GM04504 (cell line): ENCODE measurements around the gene PDRG1.

Experiments
- DNase-seq: peaks from one replicate; pipeline ENCODE4 v3.0.0-alpha.2; 2012; ENCODE audit warnings: low read depth

PDRG1 gene

DNA sequence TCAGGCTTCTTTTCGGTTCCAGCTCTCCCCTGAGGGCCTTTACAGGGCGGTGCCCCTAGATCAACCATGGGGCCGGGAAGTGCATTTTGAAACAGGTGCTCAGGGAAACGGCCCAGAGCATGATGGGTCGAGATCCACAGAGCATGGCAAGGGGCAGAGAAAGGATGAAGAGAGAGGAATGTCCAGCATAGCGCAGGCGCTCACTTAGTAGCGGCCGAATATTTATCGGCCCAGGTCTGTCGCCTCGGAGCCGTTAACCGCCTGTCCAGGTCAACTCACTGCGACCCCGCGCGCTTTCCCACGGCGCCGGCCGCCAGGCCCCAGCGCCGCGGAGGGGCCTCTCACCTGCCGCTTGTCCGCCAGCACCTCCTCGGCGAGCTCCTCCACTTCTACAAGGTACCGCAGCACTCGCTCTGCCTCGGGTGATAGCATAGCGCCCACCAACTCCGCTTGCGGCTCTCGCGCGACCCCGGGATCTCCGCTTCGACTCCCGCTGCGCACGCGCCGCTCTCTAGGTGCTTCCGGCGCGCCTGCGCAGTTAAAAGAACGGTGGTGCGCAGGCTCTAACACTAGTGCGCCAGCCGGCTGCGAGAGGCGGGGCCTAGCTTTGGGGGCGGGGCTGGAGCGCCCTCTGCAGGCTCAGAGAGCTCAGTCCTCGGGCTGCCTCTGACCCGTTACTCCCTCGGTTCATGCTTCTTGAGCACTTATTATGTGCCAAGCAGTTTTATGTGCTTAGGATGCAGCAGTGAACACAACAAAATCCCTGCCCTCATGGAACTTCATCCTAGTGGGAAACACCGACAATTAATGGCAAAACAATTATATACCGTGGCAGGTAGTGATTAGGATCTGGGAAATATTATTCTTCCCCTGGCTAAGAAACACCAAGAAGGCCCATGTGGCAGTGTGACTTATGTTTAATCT is at the start of gene PDRG1:
Gene PDRG1, minus strand, starts transcription at position 517 of the 924 bp plus-strand sequence. Its CDS starts 85 bp downstream, at position 432.
- DNase-seq: peak; percentile 92

DNA sequence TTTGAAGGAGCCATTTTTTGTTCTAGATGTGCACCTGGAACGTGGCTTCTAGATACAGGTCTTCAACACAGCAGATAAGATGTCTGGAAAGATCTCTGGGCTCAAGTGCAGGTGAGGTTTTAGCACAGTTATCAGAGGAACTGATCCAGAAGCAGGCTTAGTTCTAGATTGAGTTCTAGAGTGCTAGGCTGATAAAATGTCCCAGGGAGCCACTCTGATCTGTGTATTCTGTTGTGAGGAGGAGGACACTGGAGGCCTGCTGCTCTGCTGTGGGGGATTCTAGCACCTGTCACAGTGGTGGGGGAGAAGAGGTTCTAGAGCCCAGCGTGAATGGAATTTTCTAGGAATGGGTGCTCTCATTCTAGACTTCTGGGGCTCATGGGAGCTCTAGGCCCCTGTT is 46.4 kb upstream of the PDRG1 start:
- DNase-seq: no peak

DNA sequence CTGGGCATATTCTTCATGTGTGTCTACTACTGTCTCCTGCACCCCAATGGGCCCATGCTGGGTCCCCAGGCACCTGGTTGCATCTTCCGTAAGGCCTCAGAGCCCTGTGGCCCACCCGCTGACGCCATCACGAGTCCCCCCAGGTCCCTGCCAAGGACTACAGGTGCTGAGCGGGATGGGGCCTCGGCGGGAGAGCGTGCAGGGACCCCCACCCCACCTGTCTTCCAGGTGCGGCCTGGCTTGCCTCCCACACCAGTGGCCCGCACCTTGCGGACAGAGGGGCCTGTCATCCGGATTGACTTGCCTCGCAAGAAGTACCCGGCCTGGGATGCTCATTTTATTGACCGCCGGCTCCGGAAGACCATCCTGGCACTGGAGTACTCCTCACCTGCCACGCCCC is 45.1 kb upstream of the PDRG1 start:
- DNase-seq: no peak

DNA sequence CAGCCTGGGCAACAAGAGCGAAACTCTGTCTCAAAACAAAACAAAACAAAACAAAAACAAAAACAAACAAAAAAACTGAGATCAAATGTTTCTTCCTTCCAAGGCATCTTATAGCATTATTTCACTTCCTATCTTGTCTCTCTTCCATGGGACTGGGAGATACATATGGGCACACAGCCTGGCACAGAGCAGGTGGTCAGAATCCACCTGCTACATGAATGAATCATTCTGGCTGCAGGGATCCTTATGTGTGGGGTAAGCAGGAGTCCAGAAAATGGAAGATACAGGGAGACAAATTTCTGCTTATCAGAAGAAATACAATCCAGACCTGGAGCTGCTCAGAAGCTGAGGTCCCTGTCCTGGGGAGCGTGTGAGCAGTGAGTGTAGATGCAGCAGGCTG is 40.2 kb upstream of the PDRG1 start:
- no peak for DNase-seq

DNA sequence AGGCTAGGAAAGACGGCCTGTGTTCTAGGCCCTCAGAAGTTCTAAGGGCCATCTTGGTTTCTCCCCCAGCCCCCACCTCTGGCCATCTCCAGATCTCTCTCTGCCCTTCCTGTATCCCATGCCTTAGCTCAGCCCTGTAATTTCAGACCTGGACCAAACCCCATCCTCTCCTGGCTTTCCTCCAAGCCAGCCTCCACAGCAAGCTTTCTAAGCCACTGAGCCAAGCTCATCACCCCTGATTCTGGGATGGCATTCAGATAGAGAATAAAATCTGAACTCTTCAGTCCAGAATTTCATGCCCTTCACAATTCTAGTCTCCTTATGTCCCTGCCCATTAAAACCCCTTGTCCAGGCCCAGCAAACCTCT is 39.5 kb upstream of the PDRG1 start:
- DNase-seq: no peak

DNA sequence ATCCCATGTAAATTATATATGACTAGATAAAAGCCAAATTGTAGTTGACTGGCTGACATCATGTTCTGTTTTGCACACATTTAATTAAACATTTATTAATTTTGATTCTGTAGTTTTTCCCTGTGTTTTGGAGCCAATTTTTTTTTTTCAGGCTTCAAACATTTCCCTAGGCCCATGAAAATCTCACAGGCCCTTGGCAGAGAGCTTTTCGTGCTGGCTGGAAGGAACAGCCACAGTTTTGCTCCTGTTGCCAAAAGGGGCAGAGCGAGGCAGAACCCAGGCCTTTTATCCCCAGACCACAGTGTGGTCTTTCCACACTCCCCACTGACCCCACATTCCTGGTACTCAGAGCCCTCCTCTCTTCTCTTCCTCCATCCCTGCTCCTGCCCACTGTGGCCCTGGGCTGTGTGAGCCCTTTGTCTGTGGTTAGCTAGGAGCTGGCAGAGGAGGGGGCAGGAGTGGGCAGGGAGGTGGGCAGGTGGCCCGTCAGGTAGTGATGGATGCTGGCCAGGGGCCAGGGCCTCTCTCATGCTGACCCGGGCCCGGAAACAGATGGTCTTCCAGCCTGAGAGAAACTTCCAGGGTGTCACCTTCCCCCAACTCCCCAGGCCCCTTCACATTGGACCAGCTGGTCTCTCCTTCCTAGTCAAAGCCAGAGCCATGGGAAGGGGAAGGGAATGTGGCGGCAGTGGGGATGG is 38.9 kb upstream of the PDRG1 start:
- DNase-seq: no peak

DNA sequence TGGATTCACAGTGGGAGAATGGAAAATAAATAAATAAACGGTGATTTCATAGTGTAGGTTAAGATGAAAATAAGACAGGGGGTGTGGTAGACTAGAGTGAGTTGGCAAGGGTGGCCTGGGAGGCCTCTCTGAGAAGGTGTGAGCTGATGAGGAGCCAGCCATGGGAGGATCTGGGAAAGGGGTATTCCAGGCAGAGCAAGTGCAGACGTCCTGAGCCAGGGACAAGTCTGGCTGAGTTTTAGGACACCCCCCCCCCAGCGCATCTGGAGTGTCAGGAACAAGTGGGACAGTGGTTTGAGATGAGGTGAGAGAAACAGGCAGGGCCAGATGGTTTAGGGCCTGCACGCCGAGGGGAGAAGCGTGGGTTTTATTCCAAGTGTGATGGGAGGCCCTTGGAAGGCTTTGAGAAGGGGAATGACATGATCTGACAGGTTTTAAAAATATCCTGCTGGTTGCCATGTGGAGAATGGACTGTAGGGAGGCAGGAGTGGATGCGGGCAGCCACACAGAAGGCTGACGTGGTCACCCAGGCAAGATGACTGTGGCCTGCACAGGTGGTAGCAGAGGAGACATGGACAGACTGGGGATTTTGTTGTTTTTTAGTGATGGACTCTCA is 37.3 kb upstream of the PDRG1 start:
- DNase-seq: no peak

DNA sequence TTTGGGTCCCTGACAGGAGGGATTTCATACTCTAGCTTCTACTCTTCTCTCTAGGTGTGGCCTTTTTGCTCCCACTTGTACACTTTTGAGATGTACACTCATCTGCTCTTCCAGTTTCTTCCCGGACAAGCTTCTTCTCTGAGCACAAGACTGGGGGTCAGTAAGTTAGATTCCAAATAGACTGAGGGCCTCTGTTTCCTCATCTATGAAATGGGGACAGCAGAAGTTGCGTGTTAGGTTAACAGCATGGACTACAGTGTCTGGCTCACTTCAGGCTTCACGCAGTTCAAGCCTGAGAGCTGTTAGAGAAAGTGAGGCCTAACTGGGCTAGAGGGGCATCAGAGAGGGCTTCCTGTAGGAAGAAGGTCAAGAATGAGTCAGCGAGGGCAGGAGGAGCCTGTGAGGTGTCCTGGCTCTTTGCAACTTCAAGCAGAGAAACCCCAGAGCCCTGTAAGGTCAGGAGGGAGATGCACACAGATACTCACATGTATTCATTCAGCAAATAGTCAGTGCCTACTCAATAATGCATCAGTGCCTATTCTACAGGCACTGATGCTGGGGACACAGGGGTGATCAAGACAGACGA is 36.7 kb upstream of the PDRG1 start:
- no peak for DNase-seq

DNA sequence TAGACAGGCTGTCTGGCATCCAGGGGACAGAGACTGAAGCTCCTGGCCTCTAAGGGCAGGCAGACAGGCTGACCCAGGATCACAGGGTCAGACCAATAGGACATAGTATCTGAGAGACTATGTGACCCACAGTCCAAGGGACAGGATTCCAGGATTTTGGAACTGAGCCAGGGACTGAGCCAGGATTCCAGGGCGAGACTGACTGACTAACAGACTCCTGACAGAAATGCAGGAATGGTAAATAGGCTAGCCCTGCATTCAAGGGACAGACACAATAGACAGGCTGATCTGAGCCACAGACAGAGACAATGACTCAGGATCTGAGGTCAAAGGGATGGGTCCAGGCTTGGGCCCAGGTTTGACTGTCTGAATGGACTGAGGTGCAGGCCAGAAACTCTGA is 35.9 kb upstream of the PDRG1 start:
- no peak for DNase-seq

DNA sequence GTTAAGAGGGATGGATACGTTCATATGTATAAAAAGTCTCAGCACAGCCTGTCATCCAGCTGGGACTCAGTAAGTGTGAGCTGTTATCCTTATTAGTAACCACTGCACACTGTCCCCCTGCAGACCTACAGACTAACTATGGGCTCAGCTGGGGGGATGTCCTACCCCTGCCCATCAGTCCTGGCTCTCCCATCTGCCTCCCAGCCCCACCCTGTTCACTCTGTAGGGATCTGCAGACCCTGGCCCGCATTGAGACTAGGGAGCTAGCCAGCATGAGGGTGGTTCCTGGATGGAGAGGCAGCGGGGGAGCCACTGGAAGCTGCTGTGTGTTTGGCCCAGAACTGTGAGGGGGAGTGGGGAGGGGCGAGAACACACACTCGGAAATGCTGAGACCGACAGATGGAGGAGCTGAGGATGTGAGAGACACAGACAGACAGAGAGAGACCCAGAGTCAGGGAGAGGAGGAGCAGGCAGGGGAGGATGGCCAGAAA is 33.2 kb upstream of the PDRG1 start:
- no peak for DNase-seq

DNA sequence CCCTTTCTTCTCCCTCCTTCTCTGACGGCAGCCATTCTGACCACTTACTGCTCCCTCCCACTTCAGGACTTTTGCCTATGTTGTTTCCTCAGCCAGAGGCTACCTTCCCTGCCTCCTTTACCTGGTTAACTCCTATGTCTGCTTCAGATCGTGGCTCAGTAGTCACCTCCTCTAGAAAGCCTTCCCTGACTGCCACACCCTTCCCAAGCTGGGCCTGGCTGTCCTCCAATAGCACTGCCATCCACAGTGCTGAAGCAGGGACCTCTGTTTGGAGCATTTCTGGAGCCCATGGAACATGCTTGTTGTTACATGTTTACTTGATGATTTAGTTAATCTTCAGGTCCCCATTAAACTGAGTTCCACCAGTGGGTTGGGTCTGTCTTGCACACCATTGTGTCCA is 29.9 kb upstream of the PDRG1 start:
- DNase-seq: no peak

DNA sequence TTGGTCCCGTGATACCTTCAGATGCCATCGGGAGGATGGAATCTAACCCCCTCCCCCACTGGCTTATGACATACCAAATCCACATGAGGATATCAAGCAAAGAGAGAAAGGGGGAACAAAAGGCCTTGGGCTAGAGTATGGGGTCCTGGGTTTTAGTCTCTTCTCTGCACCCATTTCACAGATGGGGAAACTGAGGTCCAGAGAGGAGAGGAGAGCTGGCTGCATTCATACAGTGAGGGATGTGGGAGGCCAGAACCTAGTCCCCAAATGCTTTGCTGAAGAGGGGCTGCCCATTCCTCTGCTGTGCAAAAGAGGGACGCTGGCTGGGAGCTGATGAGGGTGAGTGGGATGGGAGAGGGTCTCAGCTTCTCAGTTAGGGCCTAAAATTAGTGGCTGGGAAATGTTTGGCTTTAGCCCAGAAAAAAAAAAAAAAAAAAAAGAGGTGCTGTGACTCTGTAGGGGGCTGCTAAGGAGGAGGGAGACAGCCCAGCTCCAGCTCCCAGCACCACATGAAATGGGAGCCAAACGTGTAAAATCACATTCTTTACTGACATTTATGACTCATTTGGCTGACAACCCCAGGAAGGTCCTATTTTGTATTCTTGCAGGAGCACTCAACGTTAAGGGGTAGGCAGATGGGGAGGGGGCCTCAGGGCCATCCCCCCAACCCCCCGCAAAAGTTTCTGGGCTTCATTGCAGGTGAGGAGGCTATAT is 28.0 kb upstream of the PDRG1 start:
- no peak for DNase-seq

DNA sequence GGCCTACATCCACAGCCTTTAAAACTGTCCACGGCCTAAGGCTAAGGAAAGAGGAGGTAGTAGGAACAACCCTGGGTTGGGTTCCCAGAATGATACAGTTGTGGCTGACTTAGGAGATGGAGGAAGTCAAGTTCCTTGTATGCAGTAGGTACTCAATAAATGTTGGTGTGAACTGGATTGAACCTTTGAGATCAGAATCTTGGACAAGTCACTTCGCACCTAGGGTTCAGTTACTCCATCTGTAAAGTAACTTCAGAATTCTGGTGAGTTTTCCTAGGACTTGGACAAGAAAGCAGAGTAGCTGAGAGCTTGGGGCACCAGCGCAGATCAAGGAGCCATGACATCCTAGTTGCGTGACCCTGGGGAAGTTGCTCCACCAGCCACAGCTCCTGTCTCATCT is 25.2 kb upstream of the PDRG1 start:
- DNase-seq: no peak

DNA sequence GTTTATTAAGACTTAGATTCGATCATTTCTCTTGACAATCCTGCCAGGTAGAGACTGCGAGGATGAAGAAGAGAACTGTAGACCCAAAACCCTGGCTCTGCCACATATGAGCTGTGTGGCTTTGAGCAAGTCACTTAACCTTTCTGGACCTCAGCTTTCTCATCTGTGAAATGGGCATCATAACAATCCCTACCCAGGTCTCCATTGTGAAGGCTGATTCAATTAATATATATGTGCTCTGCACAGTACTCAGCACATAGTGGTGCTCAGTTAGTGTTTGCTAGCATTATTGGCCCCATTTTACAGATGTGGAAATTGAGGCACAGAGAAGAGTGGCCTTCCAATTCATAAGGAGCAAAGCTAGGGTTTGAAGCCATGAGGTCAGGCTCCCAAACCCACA is 24.0 kb upstream of the PDRG1 start:
- no peak for DNase-seq

DNA sequence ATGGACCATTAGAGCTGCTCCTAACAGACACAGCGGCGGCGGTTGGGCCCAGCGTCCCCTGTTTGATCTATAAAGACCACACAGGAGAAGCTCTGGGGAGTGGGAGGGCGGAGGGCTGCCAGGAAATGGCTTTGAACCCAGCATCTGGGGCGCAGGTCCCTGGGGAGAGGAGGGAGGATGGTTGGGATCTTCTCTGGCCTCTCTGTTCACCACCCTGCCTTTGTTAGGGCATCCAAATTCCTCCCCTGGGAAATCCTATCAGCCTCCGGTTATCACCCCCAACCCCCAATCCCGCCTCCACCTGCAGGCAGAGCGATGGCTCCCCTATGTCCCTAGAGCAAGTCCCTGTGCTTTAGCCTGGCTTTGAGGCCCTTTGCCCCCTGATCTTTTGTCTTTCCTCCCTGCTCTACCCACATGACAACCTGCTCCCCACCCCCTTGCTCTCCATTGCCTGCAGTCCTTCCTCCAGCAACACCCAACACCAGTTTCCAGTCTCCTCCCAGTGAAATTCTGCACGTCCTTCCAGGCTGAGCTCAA is 23.2 kb upstream of the PDRG1 start:
- no peak for DNase-seq

DNA sequence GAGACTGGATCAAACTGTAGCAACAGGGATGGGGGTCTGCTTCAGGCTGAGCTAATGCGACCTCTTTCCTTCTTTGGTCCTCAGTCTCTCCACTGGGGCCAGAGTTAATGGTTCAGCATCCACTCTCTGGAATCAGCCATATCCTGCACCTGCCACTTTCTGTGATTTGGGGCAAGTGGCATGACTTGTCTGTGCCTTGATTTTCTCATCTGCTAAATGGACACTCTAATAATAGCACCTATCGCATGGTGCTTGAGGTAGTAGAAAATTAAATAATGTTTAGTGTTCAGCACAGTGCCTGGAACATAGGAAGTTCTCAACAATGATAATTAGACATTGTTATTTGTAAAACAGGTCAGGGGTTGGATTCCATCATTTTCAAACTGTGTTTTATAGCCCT is 22.4 kb upstream of the PDRG1 start:
- no peak for DNase-seq

DNA sequence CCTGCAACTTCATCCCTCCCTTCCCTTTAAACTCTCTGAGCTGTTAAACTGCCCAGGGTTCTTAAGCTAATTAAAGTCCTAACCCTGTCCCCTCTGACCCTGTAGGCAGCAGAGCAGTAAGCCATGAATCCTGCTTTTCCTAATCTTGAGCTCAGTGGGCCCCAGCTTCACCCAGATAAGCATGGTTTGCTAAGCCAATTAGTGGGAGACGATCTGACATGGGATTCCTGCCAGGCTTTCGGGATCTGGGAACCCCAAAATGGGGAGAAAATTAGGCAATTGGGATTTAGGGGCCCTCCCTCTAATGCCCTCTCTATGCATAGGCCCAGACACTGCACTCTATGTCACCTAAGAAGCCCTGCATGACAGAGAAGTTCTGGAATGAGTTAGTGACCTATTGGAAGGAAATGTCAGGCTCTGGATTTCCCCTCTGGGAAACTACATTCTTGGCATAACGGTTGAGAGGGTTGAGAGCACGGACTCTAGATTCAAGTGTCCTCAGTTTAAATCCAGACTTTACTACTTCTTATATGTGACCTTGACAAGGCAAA is 20.7 kb upstream of the PDRG1 start:
- DNase-seq: no peak

DNA sequence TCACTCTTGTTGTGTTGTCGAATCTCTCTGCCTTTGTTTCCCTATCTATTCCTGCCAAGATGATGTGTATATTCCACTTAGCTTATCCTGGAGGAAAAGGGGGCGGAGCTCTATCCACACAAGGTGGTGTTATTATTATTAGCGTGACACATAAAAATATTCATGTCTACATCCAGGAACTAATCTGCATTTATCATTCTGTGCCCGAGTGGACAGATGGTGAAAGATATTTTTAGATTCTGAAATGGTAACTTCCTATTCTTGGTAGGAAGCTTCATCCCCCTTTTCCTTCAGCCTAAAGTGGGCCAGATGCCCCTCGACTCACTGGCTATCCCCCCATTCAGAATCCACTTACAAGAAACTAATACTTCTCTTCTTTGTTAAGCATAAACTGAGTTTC is 18.1 kb upstream of the PDRG1 start:
- DNase-seq: no peak

DNA sequence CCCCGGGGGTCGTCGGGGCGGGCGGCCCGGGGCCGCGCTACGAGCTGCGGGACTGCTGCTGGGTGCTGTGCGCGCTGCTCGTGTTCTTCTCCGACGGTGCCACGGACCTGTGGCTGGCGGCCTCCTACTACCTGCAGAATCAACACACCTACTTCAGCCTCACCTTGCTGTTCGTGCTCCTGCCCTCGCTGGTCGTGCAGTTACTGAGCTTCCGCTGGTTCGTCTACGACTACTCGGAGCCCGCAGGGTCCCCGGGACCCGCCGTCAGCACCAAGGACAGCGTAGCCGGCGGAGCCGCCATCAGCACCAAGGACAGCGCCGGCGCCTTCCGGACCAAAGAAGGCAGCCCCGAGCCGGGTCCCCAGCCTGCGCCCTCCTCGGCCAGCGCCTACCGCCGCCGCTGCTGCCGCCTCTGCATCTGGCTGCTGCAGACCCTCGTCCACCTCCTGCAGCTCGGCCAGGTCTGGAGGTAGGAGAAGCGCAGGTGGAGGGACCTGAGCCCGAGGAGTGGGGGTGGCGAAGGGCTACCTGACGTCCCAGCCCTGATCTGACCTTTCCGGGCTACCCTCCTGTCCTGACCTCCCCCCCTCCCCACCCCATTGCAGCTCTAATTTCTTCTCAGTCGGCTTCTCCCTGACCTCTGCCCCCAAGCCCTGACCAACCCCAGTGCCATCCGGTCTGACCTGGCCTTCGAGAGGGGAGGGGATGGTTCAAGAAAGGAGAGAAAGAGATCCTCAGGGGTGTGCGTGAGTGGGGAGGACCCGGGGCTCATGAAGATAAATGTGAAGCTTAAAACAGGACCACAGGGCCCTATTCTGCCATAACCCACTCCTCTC is 16.7 kb upstream of the PDRG1 start:
- no peak for DNase-seq

DNA sequence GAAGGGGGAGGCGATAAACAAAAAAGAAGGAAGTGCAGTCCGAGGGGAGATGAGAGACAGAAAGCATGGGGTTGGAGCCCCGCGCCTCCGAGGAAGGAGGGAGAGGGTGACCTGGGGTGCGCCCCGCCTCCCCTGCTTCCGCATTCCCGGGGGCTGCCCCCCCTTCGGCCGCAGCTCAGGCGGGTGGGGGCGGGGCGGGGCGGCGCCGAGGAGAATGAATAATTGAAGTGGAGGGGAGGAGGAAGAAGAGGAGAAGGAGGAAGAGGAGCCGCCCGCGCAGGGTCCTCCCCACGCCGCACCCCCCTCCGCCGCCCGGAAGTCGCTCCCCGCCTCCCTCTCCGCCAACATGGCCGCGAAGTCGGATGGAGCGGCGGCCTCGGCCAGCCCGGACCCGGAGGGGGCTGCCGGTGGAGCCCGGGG is 16.0 kb upstream of the PDRG1 start, which contains the start of gene XKR7:
Gene XKR7, plus strand, starts transcription at position 322 of the 420 bp plus-strand sequence. Its CDS starts 25 bp downstream, at position 347.
- DNase-seq: no peak
